ENCODE results near the gene SMARCA4.

SMARCA4 gene

DNA sequence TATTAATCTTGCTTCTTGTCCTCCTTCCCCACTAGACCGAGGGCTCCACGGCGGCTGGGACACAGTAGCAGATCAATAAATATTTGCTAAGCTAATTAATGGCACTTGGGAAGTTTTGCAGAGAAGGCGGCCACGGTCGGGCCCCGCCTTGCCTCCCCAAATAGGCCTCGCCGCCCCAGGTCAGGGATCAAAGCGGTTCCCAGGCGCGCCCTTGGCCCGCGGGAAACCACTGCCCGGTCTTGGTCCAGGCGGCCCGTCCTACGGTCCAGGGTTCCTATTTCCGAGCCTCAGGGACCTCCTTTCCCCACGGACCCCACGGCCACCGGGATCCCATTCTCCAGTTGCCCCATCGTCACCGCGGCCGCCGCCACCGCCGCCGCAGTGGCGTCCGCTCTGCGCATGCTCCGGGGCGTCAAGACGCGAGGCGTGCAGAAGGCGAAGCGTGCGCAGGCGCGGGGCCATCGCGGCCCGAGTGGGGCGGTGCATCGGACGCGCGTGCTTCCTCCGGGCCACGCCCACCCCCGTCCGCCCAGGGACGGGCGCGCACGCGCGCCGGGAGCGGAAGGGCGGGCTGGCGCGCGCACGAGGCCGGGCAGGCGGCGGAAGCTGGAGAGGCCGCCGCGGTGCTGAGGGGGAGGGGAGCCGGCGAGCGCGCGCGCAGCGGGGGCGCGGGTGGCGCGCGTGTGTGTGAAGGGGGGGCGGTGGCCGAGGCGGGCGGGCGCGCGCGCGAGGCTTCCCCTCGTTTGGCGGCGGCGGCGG lies at the start of gene SMARCA4:
TSS of gene SMARCA4 (plus strand) at position 717 of the 759 bp plus-strand sequence. CDS start 23,122 bp downstream, outside the sequence.
- DNase-seq (ENCODE audit: low spot score), result peak; percentile 100

DNA sequence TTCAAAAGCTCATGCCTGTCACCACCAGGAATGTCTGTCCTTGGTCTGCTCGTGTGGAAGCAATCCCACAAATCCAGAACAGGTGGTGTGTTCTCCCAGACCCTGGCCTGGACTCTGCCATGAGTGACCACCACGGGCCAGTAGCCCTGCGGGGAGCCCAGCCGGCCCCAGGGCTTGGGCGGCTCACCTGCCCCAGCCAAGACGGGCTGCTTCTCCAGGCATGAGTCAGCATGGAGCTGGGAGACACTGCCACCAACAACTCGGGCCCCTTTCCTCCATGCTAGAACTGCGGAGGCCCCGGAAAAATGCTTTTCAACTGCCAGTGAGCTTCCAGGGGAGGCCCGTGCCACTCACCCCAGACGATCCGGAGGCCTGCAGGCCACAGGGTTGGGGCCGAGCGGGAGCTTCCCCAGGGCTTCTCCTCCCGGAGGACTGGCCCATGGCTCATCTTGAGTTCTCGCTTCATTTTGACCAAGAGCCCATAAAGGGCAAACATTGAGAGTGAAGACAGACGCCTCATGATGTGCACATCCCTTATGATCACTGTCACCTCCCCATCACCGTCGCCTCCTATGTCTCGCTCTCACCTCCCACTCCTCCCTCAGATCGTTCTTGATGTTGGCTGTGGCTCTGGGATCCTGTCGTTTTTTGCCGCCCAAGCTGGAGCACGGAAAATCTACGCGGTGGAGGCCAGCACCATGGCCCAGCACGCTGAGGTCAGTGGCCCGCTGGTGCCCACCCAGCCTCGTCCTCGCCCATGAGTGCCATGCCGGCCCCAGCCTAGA lies 49.1 kb upstream of the SMARCA4 start:
- DNase-seq (ENCODE audit: low spot score), result no peak

DNA sequence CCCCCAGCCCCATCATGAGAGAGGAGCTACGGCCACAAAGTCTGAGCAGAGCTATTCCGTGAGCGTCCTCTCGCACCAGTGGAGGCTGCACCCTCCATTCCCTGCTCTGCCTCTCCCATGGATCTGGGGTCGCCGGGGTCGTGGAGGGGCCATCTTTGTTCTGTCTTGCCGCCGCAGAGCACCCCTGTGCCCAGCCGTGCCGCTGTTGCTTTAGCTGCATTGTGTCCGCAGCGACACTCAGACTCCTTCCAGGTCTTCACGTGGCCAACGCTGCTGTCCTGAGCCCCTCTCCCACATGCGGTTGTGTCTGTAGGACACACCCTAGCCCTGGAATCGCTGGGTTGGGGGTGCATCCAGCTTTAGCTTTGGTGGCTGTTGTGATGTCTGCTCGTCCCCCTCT lies 48.2 kb upstream of the SMARCA4 start:
- no peak for DNase-seq (ENCODE audit: low spot score)

DNA sequence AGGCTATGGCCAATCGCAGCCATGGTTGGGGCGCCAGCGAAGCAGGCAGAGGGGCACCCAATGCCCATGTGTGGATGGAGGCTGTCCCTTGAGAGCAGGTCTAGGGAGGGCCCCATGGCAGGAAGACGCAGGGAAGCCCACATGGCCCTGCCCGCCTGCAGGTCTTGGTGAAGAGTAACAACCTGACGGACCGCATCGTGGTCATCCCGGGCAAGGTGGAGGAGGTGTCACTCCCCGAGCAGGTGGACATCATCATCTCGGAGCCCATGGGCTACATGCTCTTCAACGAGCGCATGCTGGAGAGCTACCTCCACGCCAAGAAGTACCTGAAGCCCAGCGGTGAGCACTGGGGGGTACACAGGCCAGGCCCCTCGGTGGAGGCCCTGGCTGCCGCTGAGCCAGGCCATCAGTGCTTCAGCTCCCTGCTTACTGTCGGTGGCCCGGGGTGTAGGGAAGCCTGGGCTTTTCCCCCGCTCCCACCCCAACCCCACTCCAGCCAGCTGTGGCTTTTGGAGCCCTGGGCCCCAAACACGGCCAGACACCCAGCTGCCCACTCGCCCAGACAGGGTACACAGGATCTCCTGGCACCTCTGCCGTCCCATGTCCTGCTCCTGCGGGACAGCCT lies 47.0 kb upstream of the SMARCA4 start:
- DNase-seq (ENCODE audit: low spot score), result no peak

DNA sequence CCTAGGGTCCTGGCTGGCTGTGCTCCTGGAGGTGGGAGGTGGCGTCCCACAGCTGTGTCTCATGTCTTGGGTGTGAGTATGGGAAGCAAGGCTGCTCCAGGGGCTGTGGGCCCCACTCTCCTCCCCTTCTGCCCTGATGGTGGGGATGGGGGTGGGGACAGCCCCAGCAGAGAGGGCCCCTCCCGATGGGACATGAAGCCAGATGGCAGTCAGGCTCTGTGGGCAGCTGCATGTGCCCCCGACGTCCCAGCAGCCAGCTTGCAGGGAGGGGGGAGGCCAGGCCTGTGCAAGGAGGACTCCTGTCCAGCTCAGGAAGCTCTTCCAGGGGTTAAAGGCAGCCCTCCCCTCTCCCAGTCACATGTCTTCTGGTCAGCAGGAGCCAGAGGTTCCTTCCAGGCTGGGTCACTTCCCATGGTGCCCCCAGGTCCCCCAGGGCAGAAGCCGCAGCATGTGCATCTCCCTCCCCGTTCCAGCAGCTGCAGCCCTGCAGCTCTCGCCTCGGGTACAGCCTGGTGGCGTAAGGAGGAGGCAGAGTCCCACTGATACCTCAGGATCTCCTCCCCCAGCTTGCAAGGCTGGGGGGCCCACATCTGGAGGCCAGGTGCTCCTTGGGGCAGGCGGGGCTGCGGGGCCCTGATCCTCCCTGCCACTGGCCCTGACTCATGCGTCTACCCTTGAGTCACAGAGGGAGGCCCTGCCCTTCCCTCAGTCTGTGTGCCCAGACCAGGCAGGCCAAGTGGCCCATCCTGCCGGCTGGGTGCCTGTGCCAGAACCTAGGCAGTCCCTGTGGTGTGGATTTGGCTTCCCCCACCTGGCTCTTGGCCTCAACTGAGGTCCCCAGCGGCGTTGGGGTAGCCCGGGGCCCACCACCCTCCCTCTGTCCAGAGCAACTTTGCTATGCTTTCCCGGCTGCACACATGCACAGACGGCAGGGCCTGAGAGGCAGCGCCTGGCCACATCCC lies 45.4 kb upstream of the SMARCA4 start:
- DNase-seq (ENCODE audit: low spot score), result peak; percentile 96

DNA sequence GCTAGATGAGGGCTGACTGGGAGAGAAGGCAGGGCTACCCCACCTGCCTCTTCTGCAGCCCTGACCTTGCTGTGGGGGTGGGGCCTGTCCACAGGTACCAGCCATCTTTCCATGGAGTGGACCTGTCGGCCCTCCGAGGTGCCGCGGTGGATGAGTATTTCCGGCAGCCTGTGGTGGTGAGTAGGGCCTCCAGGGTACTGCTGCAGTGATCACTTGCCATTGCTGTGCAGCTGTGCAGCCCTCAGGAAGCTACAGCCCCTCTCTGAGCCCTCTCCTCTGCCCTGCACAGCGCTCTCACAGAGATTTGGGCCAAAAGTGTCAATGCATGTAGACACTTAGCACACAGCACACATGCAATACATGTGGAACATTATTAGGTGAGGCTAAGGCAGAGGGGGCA lies 44.2 kb upstream of the SMARCA4 start:
- DNase-seq (ENCODE audit: low spot score), result no peak

DNA sequence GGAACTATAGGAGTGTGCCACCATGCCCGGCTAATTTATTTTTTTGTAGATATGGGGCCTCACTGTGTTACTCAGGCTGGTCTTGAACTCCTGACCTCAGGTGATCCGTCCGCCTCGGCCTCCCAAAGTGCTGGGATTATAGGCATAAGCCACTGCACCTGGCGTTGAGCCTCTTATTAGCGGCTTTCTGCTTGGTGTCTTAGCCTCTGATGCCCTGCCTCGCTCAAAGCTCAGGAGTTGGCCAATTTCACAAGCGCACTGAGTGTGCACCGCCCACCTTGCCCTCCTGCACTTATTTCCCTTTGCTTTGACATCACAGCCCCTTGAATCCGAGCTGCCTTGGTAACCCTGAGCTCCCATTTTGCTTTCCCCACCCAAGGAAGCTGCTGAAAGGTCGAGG lies 42.5 kb upstream of the SMARCA4 start:
- DNase-seq (ENCODE audit: low spot score), result no peak

DNA sequence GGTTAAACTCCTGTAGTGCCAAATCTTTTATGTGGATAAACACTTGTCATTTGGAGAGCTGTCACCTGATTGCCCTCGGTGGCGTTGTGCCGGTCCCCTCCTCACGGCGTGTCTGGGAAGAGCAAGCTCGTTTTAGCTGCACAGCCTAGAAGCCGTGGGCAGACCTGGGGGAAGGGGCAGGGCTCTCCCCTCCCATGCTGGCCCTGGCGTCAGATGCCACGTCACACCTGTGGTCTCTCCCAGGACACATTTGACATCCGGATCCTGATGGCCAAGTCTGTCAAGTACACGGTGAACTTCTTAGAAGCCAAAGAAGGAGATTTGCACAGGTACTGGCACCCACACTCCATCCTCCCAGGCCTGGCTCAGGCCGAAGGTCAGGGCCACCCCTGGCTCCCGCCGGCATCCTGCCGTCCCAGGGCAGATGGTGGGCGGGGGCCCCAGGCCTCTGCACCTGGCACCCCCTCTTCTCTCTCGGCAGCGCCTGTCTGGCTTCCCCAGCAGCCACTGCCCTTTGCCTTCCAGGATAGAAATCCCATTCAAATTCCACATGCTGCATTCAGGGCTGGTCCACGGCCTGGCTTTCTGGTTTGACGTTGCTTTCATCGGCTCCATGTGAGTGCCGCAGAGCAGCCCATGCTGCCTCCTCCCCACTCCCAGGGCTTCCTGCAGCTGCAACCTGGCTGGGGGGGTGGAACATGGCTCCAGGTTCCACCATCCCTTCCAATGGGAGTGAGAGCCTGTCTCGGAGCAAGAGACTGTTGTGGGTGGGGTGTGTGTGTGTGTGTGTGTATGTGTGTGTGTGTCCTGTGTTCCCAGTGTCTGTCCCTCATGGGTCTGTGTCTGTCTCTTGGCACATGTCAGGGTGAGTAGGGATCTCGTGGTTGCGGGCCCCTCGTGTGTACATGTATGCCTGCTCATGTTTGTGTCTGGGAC lies 41.2 kb upstream of the SMARCA4 start:
- no peak for DNase-seq (ENCODE audit: low spot score)

DNA sequence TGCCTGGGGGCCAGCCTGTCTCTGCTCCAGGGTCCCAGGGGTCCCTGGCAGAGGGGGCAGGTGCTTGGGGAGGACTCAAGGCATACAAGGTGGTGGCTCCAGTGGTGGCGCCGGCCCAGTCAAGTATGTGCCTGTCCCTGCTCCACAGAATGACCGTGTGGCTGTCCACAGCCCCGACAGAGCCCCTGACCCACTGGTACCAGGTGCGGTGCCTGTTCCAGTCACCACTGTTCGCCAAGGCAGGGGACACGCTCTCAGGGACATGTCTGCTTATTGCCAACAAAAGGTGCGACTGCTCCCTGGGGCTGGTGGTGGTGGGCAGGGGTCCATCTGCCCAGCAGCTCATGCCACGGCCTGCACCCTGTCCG lies 40.6 kb upstream of the SMARCA4 start:
- no peak for DNase-seq (ENCODE audit: low spot score)

DNA sequence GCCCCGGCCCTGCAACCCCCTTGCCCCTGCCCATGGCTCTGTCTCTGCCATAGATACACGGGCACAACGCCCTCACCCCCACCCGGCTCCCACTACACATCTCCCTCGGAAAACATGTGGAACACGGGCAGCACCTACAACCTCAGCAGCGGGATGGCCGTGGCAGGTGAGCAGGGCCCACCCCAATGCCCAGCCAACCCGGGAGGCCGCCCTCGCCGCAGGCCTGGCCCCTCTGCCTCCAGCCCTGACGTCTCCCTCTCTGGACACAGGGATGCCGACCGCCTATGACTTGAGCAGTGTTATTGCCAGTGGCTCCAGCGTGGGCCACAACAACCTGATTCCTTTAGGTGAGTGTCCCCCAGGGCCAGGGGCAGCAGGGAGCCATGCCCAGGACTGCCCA lies 40.0 kb upstream of the SMARCA4 start:
- no peak for DNase-seq (ENCODE audit: low spot score)

DNA sequence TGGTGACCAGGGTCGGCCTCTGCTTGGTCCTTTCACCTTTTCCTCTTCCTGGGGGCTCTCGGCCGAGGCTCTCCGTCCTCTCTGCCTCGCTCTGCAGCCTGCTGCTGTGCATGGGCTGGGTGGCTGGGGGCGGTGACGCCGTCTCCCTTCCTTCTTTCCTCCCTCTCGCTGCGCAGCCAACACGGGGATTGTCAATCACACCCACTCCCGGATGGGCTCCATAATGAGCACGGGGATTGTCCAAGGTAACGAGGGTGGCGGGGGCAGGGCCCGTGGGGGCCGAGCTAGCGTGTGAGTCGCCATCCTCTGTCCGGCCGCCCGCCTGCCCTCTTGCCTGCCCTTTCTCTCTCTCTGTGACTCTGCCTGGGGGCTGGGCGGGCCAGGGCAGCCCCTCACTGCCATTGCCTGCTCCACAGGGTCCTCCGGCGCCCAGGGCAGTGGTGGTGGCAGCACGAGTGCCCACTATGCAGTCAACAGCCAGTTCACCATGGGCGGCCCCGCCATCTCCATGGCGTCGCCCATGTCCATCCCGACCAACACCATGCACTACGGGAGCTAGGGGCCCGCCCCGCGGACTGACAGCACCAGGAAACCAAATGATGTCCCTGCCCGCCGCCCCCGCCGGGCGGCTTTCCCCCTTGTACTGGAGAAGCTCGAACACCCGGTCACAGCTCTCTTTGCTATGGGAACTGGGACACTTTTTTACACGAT lies 39.5 kb upstream of the SMARCA4 start:
- DNase-seq (ENCODE audit: low spot score), result no peak

DNA sequence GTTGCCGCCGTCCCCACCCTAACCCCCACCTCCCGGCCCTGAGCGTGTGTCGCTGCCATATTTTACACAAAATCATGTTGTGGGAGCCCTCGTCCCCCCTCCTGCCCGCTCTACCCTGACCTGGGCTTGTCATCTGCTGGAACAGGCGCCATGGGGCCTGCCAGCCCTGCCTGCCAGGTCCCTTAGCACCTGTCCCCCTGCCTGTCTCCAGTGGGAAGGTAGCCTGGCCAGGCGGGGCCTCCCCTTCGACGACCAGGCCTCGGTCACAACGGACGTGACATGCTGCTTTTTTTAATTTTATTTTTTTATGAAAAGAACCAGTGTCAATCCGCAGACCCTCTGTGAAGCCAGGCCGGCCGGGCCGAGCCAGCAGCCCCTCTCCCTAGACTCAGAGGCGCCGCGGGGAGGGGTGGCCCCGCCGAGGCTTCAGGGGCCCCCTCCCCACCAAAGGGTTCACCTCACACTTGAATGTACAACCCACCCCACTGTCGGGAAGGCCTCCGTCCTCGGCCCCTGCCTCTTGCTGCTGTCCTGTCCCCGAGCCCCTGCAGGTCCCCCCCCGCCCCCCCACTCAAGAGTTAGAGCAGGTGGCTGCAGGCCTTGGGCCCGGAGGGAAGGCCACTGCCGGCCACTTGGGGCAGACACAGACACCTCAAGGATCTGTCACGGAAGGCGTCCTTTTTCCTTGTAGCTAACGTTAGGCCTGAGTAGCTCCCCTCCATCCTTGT lies 38.8 kb upstream of the SMARCA4 start:
- no peak for DNase-seq (ENCODE audit: low spot score)

DNA sequence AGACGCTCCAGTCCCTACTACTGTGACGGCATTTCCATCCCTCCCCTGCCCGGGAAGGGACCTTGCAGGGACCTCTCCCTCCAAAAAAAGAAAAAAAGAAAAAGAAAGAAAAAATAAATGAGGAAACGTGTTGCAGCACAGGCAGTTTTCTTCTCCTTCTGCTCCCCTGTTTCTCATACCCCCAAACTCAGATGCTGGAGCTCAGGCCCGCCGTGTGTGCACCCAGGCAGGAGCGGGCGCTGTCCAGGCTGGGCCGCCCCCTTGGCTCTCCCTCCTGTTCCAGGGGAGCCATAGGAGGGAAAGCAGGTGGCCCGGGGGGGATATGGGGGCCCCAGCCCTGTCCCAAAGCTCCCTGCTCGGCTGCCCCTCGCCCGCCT lies 38.2 kb upstream of the SMARCA4 start:
- no peak for DNase-seq (ENCODE audit: low spot score)

DNA sequence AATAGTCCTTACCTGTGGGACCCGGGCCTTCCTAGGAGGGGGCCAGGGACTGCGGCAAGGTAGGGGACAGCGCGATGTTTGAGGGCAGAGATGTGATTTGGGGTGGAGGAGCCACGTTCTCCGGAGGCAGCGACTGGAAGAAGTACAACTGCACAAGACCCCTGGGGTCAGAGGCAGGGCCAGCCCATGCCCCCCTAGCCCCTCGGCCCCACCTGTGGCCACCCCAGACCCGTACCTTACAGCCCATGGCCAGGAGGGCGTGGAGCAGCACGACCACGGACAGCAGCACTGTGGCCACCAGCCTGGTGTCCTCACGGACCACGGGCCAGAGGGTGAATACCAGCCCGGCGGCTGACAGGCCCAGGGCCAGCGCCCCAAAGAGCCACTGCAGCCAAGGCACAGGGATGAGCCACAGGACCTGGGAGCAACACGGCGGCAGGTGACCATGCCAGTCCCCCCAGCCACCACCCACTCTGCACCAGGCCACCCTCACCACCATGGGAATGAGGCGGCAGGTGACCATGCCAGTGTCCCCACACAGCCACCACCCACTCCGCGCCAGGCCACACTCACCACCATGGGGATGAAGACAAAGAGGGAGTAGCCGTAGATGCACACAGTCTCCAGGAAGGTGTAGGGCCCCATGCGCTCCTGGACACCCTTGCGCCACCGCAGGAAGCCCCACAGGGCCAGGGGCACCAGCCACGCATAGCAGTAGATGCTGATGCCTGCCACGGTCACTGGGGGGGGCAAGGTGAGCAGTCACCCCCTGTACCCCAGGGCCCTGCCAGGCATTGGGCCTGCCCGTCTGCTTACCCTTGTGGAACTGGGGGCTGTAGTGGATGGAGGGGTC lies 37.3 kb upstream of the SMARCA4 start:
- no peak for DNase-seq (ENCODE audit: low spot score)

DNA sequence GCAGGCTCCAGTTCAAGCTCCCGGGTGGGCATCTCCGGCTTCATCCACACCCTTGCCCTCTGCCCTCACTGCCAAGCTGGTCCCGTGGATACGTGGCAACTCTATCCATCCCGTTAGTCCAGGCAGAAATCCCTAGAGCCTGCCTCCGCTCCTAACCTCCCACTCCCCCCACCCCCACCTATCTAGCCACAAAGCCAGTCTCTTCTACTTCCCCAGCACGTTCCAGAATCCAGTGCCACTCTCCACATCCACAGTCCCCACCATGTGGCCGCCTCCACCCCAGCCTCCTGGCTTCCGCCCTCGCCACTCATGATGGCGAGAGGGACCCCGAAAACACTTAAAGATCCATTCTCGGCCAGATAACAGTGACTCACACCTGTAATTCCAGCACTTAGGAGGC lies 36.2 kb upstream of the SMARCA4 start:
- DNase-seq (ENCODE audit: low spot score), result no peak

DNA sequence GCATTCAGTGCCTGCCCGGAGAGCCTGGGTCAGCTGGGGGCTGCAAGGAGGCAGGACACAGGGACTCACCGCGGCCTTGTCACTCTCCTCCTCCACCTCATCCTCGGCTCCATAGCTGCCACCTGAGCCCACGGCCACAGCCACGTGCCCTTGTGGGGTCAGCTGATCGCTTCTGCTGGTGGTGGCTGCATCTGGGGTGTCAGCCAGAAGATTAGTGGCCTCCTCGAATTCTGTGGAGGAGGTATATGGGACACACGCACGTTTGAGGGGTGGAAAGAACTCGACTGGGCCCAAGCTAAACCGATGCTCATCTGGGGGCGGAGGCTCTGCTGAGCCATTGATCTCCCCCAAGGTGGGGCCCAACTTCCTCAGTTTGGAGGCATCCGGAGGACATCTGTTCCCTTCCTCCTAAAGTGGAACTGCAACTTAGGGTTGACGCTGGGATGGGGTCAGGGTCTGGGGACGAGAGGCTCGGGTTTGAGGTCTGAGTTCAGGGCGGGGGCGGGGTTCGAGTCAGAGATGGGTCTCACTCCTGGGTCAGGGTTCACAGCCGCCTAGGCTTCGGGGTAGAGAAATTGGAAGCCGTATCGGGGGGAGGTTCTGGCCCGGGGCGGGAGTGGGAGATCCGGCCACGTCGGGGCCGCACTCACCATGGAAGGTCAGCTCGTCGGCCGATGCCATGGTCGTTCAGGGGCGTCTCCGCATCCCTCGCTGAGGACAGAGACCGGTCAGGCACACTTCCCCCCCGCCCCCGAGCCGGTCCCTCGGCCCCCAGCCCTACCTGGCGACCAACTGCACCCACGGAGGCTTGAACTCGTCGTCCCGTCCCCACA lies 32.9 kb upstream of the SMARCA4 start:
- peak; percentile 33 for DNase-seq (ENCODE audit: low spot score)

DNA sequence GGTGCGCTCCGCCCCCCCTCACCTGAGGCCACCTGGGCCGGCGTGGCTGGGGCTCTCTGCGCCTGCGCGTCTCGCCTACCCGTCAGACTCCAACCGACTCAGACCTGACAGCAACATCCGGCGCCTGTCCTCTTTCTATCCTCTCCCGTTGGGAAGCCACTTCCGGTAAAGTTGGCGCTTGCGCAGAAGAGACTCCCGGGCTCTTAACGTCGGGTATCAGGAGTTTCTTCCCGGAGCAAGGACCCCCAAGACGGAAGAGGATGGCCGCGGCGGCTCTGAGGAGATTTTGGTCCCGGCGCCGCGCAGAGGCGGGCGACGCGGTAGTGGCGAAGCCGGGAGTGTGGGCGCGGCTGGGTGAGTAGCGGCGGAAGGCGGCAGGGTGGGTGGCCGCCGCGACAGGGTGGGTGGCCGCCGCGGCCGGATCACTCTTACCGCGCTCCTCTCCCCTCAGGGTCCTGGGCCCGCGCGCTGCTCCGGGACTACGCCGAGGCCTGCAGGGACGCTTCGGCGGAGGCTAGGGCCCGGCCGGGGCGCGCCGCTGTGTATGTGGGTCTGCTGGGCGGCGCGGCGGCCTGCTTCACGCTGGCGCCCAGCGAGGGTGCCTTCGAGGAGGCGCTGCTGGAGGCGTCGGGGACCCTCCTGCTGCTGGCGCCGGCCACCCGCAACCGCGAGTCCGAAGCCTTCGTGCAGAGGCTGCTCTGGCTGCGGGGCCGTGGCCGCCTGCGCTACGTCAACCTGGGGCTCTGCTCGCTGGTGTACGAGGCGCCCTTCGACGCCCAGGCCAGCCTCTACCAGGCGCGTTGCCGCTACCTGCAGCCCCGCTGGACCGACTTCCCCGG lies 32.0 kb upstream of the SMARCA4 start, which contains the start of the genes TIMM29 and YIPF2:
TSS of gene TIMM29 (plus strand) at position 249 of the 839 bp plus-strand sequence. CDS start at position 261, 12 bp downstream.
TSS of gene YIPF2 (minus strand) at position 77 of the 839 bp plus-strand sequence. CDS start 229 bp downstream, outside the sequence.
- peak; percentile 99 for DNase-seq (ENCODE audit: low spot score)
